Hepatocyte (in vitro differentiated cells): ENCODE measurements around the gene AOC3. TPM values are rescaled to one million over a fixed set of nuclear protein-coding genes. Genes with fewer than 3 reads are reported as not detected.

Experiments
- DNase-seq: peaks from one replicate; pipeline ENCODE4 v3.0.0-alpha.2; 2016; ENCODE audit warnings: low spot score
- H2AFZ ChIP-seq: fragments of 200-600 bp; sonication (generic); 2 replicates; pipeline ENCODE4 v1.6.0; 2016; ENCODE audit warnings: antibody characterized with exemption, mild to moderate bottlenecking
- H3K27ac ChIP-seq: fragments of 200-600 bp; sonication (generic); 2 replicates; pipeline ENCODE4 v1.5.1; 2016; ENCODE audit warnings: mild to moderate bottlenecking
- H3K27me3 ChIP-seq: fragments of 200-600 bp; sonication (generic); 2 replicates; pipeline ENCODE4 v1.6.1; 2016
- H3K36me3 ChIP-seq: fragments of 200-600 bp; sonication (generic); replicated peaks from 2 replicates; pipeline ENCODE4 v1.5.1; 2016; ENCODE audit warnings: low read depth; ENCODE audit not compliant: insufficient read depth
- H3K4me1 ChIP-seq: fragments of 200-600 bp; sonication (generic); 2 replicates; pipeline ENCODE4 v1.5.1; 2016; ENCODE audit warnings: mild to moderate bottlenecking, moderate library complexity; ENCODE audit not compliant: insufficient read depth
- H3K4me2 ChIP-seq: fragments of 200-600 bp; sonication (generic); 2 replicates; pipeline ENCODE4 v1.6.0; 2016
- H3K4me3 ChIP-seq: fragments of 200-600 bp; sonication (generic); 2 replicates; pipeline ENCODE4 v1.5.1; 2016; ENCODE audit warnings: mild to moderate bottlenecking
- H3K79me2 ChIP-seq: fragments of 200-600 bp; sonication (generic); 2 replicates; pipeline ENCODE4 v1.6.0; 2017; ENCODE audit warnings: mild to moderate bottlenecking
- H3K9me2 ChIP-seq: fragments of 200-600 bp; sonication (generic); replicated peaks from 2 replicates; pipeline ENCODE4 v1.6.0; 2017; ENCODE audit warnings: mild to moderate bottlenecking; ENCODE audit not compliant: insufficient read depth
- H3K9me3 ChIP-seq: fragments of 200-600 bp; sonication (generic); 2 replicates; pipeline ENCODE4 v1.5.1; 2016; ENCODE audit warnings: low read depth, mild to moderate bottlenecking
- H4K20me1 ChIP-seq: fragments of 200-600 bp; sonication (generic); 2 replicates; pipeline ENCODE4 v1.6.0; 2016; ENCODE audit warnings: mild to moderate bottlenecking; ENCODE audit not compliant: insufficient read depth, poor library complexity, severe bottlenecking
- EZH2 ChIP-seq: fragments of 200-600 bp; sonication (generic); IDR thresholded peaks from 2 replicates; pipeline ENCODE4 v1.6.1; 2016; ENCODE audit warnings: antibody characterized with exemption, mild to moderate bottlenecking, borderline replicate concordance
- EZH2phosphoT487 ChIP-seq: fragments of 200-600 bp; sonication (generic); IDR thresholded peaks from one replicate; pipeline ENCODE4 v1.6.1; 2018; ENCODE audit warnings: antibody characterized with exemption, mild to moderate bottlenecking, low read depth, moderate library complexity; ENCODE audit not compliant: unreplicated experiment, severe bottlenecking
- WGBS: methylation state at CpG from one replicate; pipeline ENCODE4 v1.1.6; 2016; ENCODE audit warnings: low lambda C conversion rate; ENCODE audit errors: missing lambda C conversion rate; 5-methylcytosine and 5-hydroxymethylcytosine counted together
- polyA plus RNA-seq: library from polyadenylated mRNA; unstranded; fragments of >200 nt; fragmentation: Nextera tagmentation; extraction: Ambion mirVana; gene quantifications from 2 replicates; pipeline ENCODE4 v1.2.1, GENCODE V29; 2016
- total RNA-seq: library from RNA; depleted of rRNA; stranded (reverse); fragments of >200 nt; gene quantifications from 2 replicates; pipeline ENCODE4 v1.2.3, GENCODE V29; 2014
- TF ChIP-seq, protein P1 (sequence below): fragments of 200-600 bp; sonication (generic); IDR thresholded peaks from 2 replicates; pipeline ENCODE4 v1.5.1; 2016; ENCODE audit warnings: antibody characterized with exemption, mild to moderate bottlenecking; ENCODE audit not compliant: poor library complexity

The AOC3 gene
- total and polyA plus RNA-seq, 2 experiments from 2014 or later = 1.9 to 2.5 TPM

DNA sequence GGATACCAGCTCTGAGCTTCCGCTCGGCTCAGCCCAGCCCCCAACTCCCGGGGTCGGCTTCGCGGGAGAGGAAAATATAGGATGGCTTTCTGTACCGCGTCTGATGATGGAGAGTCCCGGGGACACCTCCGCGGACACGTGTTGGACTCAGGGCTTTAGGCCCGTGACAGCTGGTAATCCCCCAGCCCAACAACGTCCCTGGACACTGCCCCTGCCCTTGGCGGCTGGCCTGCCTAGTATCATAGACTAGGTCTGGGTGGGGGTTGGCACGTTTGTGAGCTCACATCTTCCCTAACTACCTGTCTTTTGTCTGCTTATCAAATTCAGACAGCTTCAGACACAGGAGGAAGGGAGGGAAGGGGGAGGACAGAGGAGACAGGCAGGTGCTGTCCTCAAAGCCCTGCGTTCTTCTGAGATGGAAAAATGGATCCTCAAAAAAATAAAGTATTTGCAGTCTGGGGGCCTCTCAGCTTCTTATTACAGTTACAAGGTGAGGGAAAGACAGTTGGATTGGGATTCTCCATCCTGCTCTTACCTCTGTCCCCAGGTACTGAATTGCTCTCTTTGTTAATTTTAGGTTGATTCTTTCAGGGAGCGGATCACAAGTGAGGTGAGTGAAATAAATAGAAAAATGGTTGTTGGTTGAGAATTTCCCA lies 17.1 kb upstream of the AOC3 start:
- peaks cover 37% of the 10 kb centered on the region for H3K79me2 ChIP-seq
- no peaks in the 10 kb centered on the region for H3K9me3 ChIP-seq
- WGBS = 6% methylated on average over 18 of the region's 18 CpGs
- H3K4me2 ChIP-seq = peak overlapping the region; percentile 88
- H3K9me2 ChIP-seq = no peaks in the 10 kb centered on the region
- H3K27ac ChIP-seq = peak overlapping the region; percentile 89
- H3K4me1 ChIP-seq = peaks cover 6% of the 10 kb centered on the region
- no peak for TF ChIP-seq EZH2
- no peak for TF ChIP-seq EZH2phosphoT487
- TF ChIP-seq, protein P1, sequence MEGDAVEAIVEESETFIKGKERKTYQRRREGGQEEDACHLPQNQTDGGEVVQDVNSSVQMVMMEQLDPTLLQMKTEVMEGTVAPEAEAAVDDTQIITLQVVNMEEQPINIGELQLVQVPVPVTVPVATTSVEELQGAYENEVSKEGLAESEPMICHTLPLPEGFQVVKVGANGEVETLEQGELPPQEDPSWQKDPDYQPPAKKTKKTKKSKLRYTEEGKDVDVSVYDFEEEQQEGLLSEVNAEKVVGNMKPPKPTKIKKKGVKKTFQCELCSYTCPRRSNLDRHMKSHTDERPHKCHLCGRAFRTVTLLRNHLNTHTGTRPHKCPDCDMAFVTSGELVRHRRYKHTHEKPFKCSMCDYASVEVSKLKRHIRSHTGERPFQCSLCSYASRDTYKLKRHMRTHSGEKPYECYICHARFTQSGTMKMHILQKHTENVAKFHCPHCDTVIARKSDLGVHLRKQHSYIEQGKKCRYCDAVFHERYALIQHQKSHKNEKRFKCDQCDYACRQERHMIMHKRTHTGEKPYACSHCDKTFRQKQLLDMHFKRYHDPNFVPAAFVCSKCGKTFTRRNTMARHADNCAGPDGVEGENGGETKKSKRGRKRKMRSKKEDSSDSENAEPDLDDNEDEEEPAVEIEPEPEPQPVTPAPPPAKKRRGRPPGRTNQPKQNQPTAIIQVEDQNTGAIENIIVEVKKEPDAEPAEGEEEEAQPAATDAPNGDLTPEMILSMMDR = no peak
- no peaks in the 10 kb centered on the region for H3K36me3 ChIP-seq
- peak; percentile 28 for DNase-seq
- peak overlapping the region; percentile 47 for H3K4me3 ChIP-seq
- H2AFZ ChIP-seq = peak overlapping the region; percentile 92
- H4K20me1 ChIP-seq = no peaks in the 10 kb centered on the region
- H3K27me3 ChIP-seq = no peaks in the 10 kb centered on the region

DNA sequence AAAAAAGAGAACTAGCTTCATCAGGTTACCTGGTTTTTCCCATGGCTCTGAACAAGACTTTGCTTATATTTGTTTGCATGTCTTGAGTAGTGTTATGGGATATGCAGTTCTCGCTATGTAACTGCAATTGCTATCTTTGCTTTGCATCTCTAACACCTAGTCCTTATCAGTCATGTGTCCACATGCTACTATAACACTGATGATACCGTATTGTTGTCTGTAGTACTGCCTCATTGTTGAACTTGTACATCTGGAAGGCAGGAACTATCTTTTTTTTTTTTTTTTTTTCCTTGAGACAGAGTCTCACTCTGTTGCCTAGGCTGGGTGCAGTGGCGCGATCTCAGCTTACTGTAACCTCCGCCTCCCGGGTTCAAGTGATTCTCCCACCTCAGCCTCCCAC lies 15.3 kb upstream of the AOC3 start:
- no peaks in the 10 kb centered on the region for H3K9me3 ChIP-seq
- H3K27ac ChIP-seq = no peak overlapping the region
- peaks cover 37% of the 10 kb centered on the region for H3K79me2 ChIP-seq
- H2AFZ ChIP-seq = no peak overlapping the region
- no peaks in the 10 kb centered on the region for H3K27me3 ChIP-seq
- no peaks in the 10 kb centered on the region for H3K9me2 ChIP-seq
- no peaks in the 10 kb centered on the region for H4K20me1 ChIP-seq
- H3K4me2 ChIP-seq = no peak overlapping the region
- no peak for TF ChIP-seq EZH2phosphoT487
- TF ChIP-seq EZH2 = no peak
- TF ChIP-seq, protein P1 = no peak
- no peaks in the 10 kb centered on the region for H3K36me3 ChIP-seq
- DNase-seq = no peak
- no peak overlapping the region for H3K4me3 ChIP-seq
- WGBS = 97% methylated on average over 6 of the region's 6 CpGs
- H3K4me1 ChIP-seq = peaks cover 6% of the 10 kb centered on the region

DNA sequence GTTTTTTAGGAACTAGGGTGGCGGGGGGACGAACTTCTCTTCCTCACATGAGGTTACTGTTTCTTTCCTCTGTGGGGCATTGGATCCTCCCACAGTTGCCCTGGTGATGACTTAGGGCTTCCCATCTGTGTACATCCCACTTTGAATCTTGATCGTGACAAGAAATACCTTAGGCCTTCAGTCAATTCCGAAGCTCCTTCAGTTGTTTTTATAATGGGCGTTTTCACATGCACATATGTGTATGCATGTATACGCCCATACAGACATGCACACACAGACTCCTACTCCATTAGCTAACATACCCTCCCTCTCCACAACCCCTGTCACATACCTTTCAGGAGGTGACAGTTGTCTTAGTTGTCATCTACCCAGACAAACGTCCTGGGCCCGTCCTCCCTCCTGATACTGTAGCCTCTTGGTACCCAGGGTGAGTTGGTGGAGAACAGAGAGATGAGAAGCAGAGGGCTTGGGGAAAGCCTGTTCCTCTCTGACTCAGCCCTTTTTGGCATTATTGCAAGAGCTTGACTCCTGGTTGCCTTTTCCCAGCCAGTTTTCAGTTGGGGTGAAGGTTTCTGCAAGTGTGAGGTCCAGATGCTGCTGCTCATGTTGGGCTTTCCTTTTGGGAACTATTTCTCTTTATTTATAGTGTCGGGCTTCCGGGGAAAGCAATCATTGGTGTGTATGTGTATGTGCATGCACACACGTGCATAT lies 8.9 kb upstream of the AOC3 start:
- H3K36me3 ChIP-seq = no peaks in the 10 kb centered on the region
- TF ChIP-seq EZH2 (no peak), EZH2phosphoT487 (no peak)
- TF ChIP-seq, protein P1 = no peak
- no peak overlapping the region for H3K4me3 ChIP-seq
- no peak overlapping the region for H2AFZ ChIP-seq
- H3K4me1 ChIP-seq = no peaks in the 10 kb centered on the region
- no peaks in the 10 kb centered on the region for H4K20me1 ChIP-seq
- DNase-seq = no peak
- H3K4me2 ChIP-seq = no peak overlapping the region
- no peaks in the 10 kb centered on the region for H3K9me2 ChIP-seq
- 88% methylated on average over 11 of the region's 11 CpGs for WGBS
- H3K79me2 ChIP-seq = no peaks in the 10 kb centered on the region
- no peaks in the 10 kb centered on the region for H3K9me3 ChIP-seq
- no peak overlapping the region for H3K27ac ChIP-seq
- H3K27me3 ChIP-seq = no peaks in the 10 kb centered on the region
